Astrocyte (in vitro differentiated cells and primary cell): Measurements from ENCODE around the gene KLK12. TPM values are rescaled to one million over a fixed set of nuclear protein-coding genes. Genes with fewer than 3 reads are reported as not detected.

ENCODE experiments used
- DNase-seq: peaks from one replicate; pipeline ENCODE4 v3.0.0-alpha.2; 2010; ENCODE audit warnings: low read depth
- FAIRE-seq: peaks from 2 replicates; lab custom pipeline; 2011; peaks lifted over from hg19 to GRCh38; lab: Jason Lieb, UNC
- H2AFZ ChIP-seq: 2 replicates; pipeline ENCODE4 v1.6.0; 2012; ENCODE audit warnings: low read depth, low read length, inconsistent platforms
- H3K27ac ChIP-seq: 2 replicates; pipeline ENCODE4 v1.5.1; 2011; ENCODE audit warnings: low read depth, low read length, inconsistent platforms
- H3K27me3 ChIP-seq: 2 replicates; pipeline ENCODE4 v1.6.0; 2011; ENCODE audit warnings: low read length, inconsistent platforms; ENCODE audit not compliant: insufficient read depth
- H3K36me3 ChIP-seq: 2 replicates; pipeline ENCODE4 v1.5.1; 2011; ENCODE audit warnings: low read length, inconsistent platforms; ENCODE audit not compliant: insufficient read depth
- H3K4me1 ChIP-seq: 2 replicates; pipeline ENCODE4 v1.5.1; 2011; ENCODE audit warnings: low read length, inconsistent platforms; ENCODE audit not compliant: insufficient read depth
- H3K4me2 ChIP-seq: 2 replicates; pipeline ENCODE4 v1.6.0; 2012; ENCODE audit warnings: low read length, inconsistent platforms
- H3K4me3 ChIP-seq: 2 replicates; pipeline ENCODE4 v1.5.1; 2011; ENCODE audit warnings: low read depth, mild to moderate bottlenecking, low read length, inconsistent platforms; ENCODE audit not compliant: insufficient read depth
- H3K79me2 ChIP-seq: 2 replicates; pipeline ENCODE4 v1.6.0; 2012; ENCODE audit warnings: mild to moderate bottlenecking, low read length, inconsistent platforms; ENCODE audit not compliant: insufficient read depth
- H3K9ac ChIP-seq: 2 replicates; pipeline ENCODE4 v1.6.0; 2012; ENCODE audit warnings: mild to moderate bottlenecking, low read length, inconsistent platforms
- H3K9me3 ChIP-seq: 2 replicates; pipeline ENCODE4 v1.5.1; 2012; ENCODE audit warnings: low read depth, mild to moderate bottlenecking, low read length, inconsistent platforms; ENCODE audit not compliant: insufficient read depth
- H4K20me1 ChIP-seq: 2 replicates; pipeline ENCODE4 v1.6.0; 2012; ENCODE audit warnings: low read length, inconsistent platforms; ENCODE audit not compliant: insufficient read depth
- H3K27ac Mint-ChIP-seq: one replicate; pipeline ENCODE4 v1.8.0; 2021; ENCODE audit warnings: mild to moderate bottlenecking, mixed read lengths; ENCODE audit not compliant: unreplicated experiment
- H3K27me3 Mint-ChIP-seq: one replicate; pipeline ENCODE4 v1.8.0; 2021; ENCODE audit warnings: low read depth, mixed read lengths; ENCODE audit not compliant: unreplicated experiment
- H3K36me3 Mint-ChIP-seq: one replicate; pipeline ENCODE4 v1.8.0; 2021; ENCODE audit warnings: low read depth, mixed read lengths; ENCODE audit not compliant: unreplicated experiment
- H3K4me1 Mint-ChIP-seq: one replicate; pipeline ENCODE4 v1.8.0; 2021; ENCODE audit warnings: low read depth, mixed read lengths; ENCODE audit not compliant: unreplicated experiment
- H3K4me3 Mint-ChIP-seq: one replicate; pipeline ENCODE4 v1.8.0; 2021; ENCODE audit warnings: mild to moderate bottlenecking, moderate library complexity, mixed read lengths; ENCODE audit not compliant: unreplicated experiment
- H3K9me3 Mint-ChIP-seq: one replicate; pipeline ENCODE4 v1.8.0; 2021; ENCODE audit warnings: mild to moderate bottlenecking, mixed read lengths; ENCODE audit not compliant: unreplicated experiment
- EZH2 ChIP-seq: IDR thresholded peaks from 2 replicates; pipeline ENCODE4 v1.6.1; 2012; ENCODE audit warnings: mild to moderate bottlenecking, low read length, inconsistent platforms; ENCODE audit not compliant: insufficient read depth
- total RNA-seq: library from RNA; stranded (reverse); gene quantifications from 2 replicates; pipeline ENCODE4 v1.2.1, GENCODE V29; 2021
- TF ChIP-seq, protein P1 (sequence below): IDR thresholded peaks from 2 replicates; pipeline ENCODE4 v1.5.1; 2011; ENCODE audit warnings: low read depth, mild to moderate bottlenecking, inconsistent platforms, low read length, moderate library complexity; ENCODE audit not compliant: insufficient read depth

The KLK12 gene
- total RNA-seq, 1 donor from 2014 or later = not detected

DNA sequence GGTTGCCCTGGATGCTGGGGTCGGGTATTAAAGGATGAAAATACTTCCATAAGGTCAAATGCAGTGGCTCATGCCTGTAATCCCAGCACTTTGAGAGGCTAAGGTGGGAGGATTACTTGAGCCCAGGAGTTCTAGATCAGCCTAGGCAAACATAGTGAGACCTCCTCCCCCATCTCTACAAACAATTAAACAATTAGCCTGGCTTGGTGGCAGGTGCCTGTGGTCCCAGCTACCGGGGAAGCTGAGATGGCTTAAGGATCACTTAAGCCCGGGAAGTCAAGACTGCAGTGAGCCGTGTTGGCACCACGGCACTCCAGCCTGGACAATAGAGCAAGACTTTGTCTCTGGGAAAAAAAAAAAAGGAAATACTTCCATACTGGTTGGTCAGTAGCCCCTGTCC lies 9.9 kb downstream of the KLK12 start:
- H3K27ac Mint-ChIP-seq = no peak overlapping the region
- H3K9ac ChIP-seq = no peak overlapping the region
- H3K27me3 Mint-ChIP-seq = peaks cover 60% of the 10 kb centered on the region
- H3K9me3 Mint-ChIP-seq = no peaks in the 10 kb centered on the region
- H3K36me3 Mint-ChIP-seq = no peaks in the 10 kb centered on the region
- no peak overlapping the region for H2AFZ ChIP-seq
- H3K4me3 ChIP-seq = no peak overlapping the region
- no peaks in the 10 kb centered on the region for H3K9me3 ChIP-seq
- H3K4me1 ChIP-seq = no peaks in the 10 kb centered on the region
- no peaks in the 10 kb centered on the region for H3K36me3 ChIP-seq
- no peak for DNase-seq
- H4K20me1 ChIP-seq = no peaks in the 10 kb centered on the region
- H3K4me3 Mint-ChIP-seq = no peak overlapping the region
- no peaks in the 10 kb centered on the region for H3K27me3 ChIP-seq
- FAIRE-seq = no peak
- H3K27ac ChIP-seq = no peak overlapping the region
- H3K79me2 ChIP-seq = no peaks in the 10 kb centered on the region
- H3K4me2 ChIP-seq = no peak overlapping the region
- TF ChIP-seq, protein P1, sequence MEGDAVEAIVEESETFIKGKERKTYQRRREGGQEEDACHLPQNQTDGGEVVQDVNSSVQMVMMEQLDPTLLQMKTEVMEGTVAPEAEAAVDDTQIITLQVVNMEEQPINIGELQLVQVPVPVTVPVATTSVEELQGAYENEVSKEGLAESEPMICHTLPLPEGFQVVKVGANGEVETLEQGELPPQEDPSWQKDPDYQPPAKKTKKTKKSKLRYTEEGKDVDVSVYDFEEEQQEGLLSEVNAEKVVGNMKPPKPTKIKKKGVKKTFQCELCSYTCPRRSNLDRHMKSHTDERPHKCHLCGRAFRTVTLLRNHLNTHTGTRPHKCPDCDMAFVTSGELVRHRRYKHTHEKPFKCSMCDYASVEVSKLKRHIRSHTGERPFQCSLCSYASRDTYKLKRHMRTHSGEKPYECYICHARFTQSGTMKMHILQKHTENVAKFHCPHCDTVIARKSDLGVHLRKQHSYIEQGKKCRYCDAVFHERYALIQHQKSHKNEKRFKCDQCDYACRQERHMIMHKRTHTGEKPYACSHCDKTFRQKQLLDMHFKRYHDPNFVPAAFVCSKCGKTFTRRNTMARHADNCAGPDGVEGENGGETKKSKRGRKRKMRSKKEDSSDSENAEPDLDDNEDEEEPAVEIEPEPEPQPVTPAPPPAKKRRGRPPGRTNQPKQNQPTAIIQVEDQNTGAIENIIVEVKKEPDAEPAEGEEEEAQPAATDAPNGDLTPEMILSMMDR = no peak
- no peak for TF ChIP-seq EZH2
- no peaks in the 10 kb centered on the region for H3K4me1 Mint-ChIP-seq

DNA sequence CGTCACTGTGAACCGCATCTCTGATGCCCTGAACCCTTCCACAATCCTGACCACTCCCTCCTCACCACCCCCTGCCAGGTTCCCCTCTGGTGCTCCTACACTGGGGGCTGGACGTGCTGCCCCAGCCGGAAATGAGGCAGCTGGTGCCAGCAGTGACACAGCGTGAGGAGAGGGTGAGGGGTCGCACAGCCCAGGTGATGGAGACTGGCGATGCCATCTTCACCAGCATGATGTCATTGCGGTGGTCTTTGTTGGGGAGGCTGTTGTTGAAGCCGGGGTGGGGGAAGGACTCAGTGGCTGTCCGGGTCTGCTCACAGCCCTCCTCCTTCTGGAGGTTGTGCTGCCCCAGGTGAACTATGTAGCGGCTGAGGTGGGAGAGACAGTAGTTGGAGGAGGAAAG lies 10.9 kb downstream of the KLK12 start:
- H3K27me3 ChIP-seq = no peaks in the 10 kb centered on the region
- FAIRE-seq = no peak

DNA sequence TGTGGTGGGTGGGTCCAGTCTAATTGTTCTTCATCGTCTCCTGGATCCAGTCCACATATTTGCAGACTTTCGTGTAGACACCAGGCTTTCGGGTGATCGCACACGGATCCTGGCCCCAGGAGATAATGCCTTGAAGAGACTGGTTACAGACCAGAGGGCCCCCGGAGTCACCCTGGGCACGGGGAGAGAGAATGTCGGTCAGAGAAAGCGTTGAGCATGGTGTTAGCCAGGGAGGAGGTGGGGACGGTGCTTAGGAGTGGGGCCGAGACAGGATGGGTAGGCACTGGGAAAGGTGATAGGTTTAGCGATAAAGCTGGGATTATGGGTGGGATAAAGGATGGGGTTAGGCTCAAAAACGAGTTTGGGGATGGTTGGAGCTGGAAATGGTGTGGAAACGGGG lies 12.3 kb downstream of the KLK12 start:
- Mint-ChIP-seq H3K4me1 (peaks cover 2% of the 10 kb centered on the region), H3K4me3 (no peak overlapping the region), H3K9me3 (peaks cover 2% of the 10 kb centered on the region), H3K36me3 (no peaks in the 10 kb centered on the region), H3K27me3 (peaks cover 57% of the 10 kb centered on the region), H3K27ac (no peak overlapping the region)
- TF ChIP-seq EZH2 = no peak
- TF ChIP-seq, protein P1 = no peak
- H3K4me1 ChIP-seq = no peaks in the 10 kb centered on the region
- no peak overlapping the region for H3K4me3 ChIP-seq
- H3K9ac ChIP-seq = no peak overlapping the region
- H3K27me3 ChIP-seq = no peaks in the 10 kb centered on the region
- H3K9me3 ChIP-seq = no peaks in the 10 kb centered on the region
- no peak overlapping the region for H3K27ac ChIP-seq
- H3K79me2 ChIP-seq = no peaks in the 10 kb centered on the region
- DNase-seq (no peak), FAIRE-seq (no peak)
- H3K36me3 ChIP-seq = no peaks in the 10 kb centered on the region
- no peaks in the 10 kb centered on the region for H4K20me1 ChIP-seq
- H3K4me2 ChIP-seq = no peak overlapping the region
- no peak overlapping the region for H2AFZ ChIP-seq

More for the DNA sequence above, 10.9 kb downstream of the KLK12 start:
- H3K4me1 Mint-ChIP-seq = no peaks in the 10 kb centered on the region
- Histone ChIP-seq H3K9me3 (no peaks in the 10 kb centered on the region), H3K4me3 (no peak overlapping the region), H3K4me1 (no peaks in the 10 kb centered on the region), H3K4me2 (no peak overlapping the region), H3K36me3 (no peaks in the 10 kb centered on the region), H3K27ac (no peak overlapping the region), H3K9ac (no peak overlapping the region), H4K20me1 (no peaks in the 10 kb centered on the region), H3K79me2 (no peaks in the 10 kb centered on the region), H2AFZ (no peak overlapping the region)
- H3K9me3 Mint-ChIP-seq = no peaks in the 10 kb centered on the region
- H3K27me3 Mint-ChIP-seq = peaks cover 57% of the 10 kb centered on the region
- DNase-seq = no peak
- no peaks in the 10 kb centered on the region for H3K36me3 Mint-ChIP-seq
- H3K4me3 Mint-ChIP-seq = no peak overlapping the region
- TF ChIP-seq EZH2 = no peak
- TF ChIP-seq, protein P1 = no peak
- H3K27ac Mint-ChIP-seq = no peak overlapping the region
